Muscle of back (tissue), 13 donors: ENCODE measurements around the gene KDM1B. TPM values are rescaled to one million over a fixed set of nuclear protein-coding genes. Genes with fewer than 3 reads are reported as not detected.

Experiments
- DNase-seq, 3 donors: peaks; one replicate each; pipeline versions ENCODE4 v3.0.0 to v3.0.0-alpha.2; 2013
- long read RNA-seq, 9 donors: transcript quantifications; one replicate each; lab custom pipeline, GENCODE V29; 2026
- polyA plus RNA-seq, 10 donors: library from polyadenylated mRNA; unstranded; fragments of 120-200 nt; gene quantifications; one replicate each; pipeline ENCODE4 v1.2.1, GENCODE V29; 2013; ENCODE audit not compliant: insufficient read length in 10 of 10

The KDM1B gene
- polyA plus RNA-seq, result 10 to 100 TPM; 20.9 to 32.2 (median 26.2) TPM
- long read RNA-seq, donor 1, result 0 reads
- long read RNA-seq, donor 2, result 0 reads
- long read RNA-seq, donor 3, result 0 reads
- long read RNA-seq, donor 4, partial matches to known transcripts, result 6 of 6 reads
- long read RNA-seq, donor 4, other reads (novel, unspliced or antisense), result 0 of 6 reads
- long read RNA-seq, donor 5, partial matches to known transcripts, result 0 of 1 reads
- long read RNA-seq, donor 5, other reads (novel, unspliced or antisense), result 0 of 1 reads
- long read RNA-seq, donor 6, partial matches to known transcripts, result 355 of 393 reads
- long read RNA-seq, donor 6, other reads (novel, unspliced or antisense), result 38 of 393 reads
- long read RNA-seq, donor 7, partial matches to known transcripts, result 7 of 7 reads
- long read RNA-seq, donor 7, other reads (novel, unspliced or antisense), result 0 of 7 reads
- long read RNA-seq, donor 8, result 0 reads
- long read RNA-seq, donor 9, result 0 reads

GRCh38 chr6:18155150-18155863 lies at the start of gene KDM1B:
Gene KDM1B (plus strand): TSS chr6:18155422. CDS start chr6:18159896, 4,474 bp downstream.
- peak; percentile 98 to 99 (median 99) for DNase-seq

GRCh38 chr6:18107061-18107460 lies 48.2 kb upstream of the KDM1B start:
- no peak for DNase-seq

GRCh38 chr6:18110162-18110561 lies 45.1 kb upstream of the KDM1B start:
- DNase-seq, result peak in 1 of 3 donors; percentile 9

GRCh38 chr6:18115356-18115755 lies 39.9 kb upstream of the KDM1B start:
- DNase-seq, result no peak

- no peak for DNase-seq
Measured at GRCh38 chr6:18117136-18117535, 38.1 kb upstream of the KDM1B start.

- DNase-seq, result no peak
Measured at GRCh38 chr6:18118330-18118729, 36.9 kb upstream of the KDM1B start.

GRCh38 chr6:18119236-18119635 lies 36.0 kb upstream of the KDM1B start:
- DNase-seq, result no peak

GRCh38 chr6:18121580-18122127 lies 33.6 kb upstream of the KDM1B start:
- DNase-seq, result no peak

GRCh38 chr6:18122128-18123093 lies 32.8 kb upstream of the KDM1B start, which contains the start of gene NHLRC1:
Gene NHLRC1 (minus strand): TSS chr6:18122677. CDS start chr6:18122606, 71 bp downstream.
- DNase-seq, result peak; percentile 85 to 95 (median 89)

- DNase-seq, result no peak
Measured at GRCh38 chr6:18126121-18126520, 29.1 kb upstream of the KDM1B start.

- no peak for DNase-seq
Measured at GRCh38 chr6:18132346-18132745, 22.9 kb upstream of the KDM1B start.

GRCh38 chr6:18135171-18135570 lies 20.1 kb upstream of the KDM1B start:
- DNase-seq, result no peak

GRCh38 chr6:18136260-18136659 lies 19.0 kb upstream of the KDM1B start:
- no peak for DNase-seq

GRCh38 chr6:18138906-18139305 lies 16.3 kb upstream of the KDM1B start:
- no peak for DNase-seq

- no peak for DNase-seq
Measured at GRCh38 chr6:18139935-18140621, 15.1 kb upstream of the KDM1B start.

- no peak for DNase-seq
Measured at GRCh38 chr6:18141805-18142590, 13.2 kb upstream of the KDM1B start.

GRCh38 chr6:18142591-18142861 lies 12.7 kb upstream of the KDM1B start:
- DNase-seq, result no peak

- DNase-seq, result no peak
Measured at GRCh38 chr6:18147160-18147559, 8.1 kb upstream of the KDM1B start.

GRCh38 chr6:18147616-18148015 lies 7.6 kb upstream of the KDM1B start:
- DNase-seq, result no peak
